DMS 273 treated with DMSO at 0.1 percent for 48 hours (cell line): ENCODE results near the gene TP63.
"Not testable (repeated sequence)": the region's sequence is repeated elsewhere in the genome, so short reads cannot be mapped to it uniquely, and the experiment has no call there.

ENCODE experiments used
- DNase-seq: peaks from one replicate; lab custom pipeline; 2025; lab: John Stamatoyannopoulos, UW

TP63 gene

DNA sequence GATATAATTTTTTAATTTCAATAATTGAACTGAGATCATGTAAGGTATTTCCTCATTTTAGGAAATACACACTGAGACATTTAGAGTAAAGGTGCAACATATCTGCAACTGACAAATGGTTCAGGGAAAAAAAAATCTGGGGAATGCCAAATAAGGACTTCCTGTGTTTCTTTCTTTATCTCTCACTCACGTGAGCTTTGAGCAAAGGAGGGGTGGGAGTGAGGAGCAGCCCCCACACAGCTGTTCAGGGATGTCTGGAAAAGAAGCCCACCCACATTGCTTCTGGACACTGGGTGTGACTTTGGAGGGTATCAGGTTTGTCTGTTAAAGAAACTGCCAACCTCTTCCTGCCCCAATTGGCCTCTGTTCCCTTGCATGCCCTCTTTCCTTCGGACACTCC is 5.6 kb upstream of the TP63 start:
- no peak for DNase-seq

DNA sequence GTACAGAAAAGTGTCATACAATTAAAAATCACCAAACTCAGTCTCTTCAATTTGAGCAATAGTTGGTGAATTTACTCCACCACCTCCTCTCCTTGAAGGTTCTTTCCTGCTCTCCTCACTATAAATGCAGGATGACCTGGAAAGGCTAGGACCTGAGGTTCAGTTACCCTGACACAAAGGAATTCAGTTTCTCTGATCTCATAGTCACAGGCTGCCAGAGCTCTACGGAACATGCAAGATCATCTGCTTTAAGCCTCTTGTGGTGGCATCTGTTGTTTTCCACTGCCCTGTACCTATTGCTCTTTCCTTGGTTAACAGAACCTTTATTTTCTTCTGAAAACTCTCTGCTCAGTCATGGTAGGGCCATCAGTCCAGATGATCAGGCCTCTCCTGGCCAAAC is 4.9 kb upstream of the TP63 start:
- DNase-seq, result no peak

DNA sequence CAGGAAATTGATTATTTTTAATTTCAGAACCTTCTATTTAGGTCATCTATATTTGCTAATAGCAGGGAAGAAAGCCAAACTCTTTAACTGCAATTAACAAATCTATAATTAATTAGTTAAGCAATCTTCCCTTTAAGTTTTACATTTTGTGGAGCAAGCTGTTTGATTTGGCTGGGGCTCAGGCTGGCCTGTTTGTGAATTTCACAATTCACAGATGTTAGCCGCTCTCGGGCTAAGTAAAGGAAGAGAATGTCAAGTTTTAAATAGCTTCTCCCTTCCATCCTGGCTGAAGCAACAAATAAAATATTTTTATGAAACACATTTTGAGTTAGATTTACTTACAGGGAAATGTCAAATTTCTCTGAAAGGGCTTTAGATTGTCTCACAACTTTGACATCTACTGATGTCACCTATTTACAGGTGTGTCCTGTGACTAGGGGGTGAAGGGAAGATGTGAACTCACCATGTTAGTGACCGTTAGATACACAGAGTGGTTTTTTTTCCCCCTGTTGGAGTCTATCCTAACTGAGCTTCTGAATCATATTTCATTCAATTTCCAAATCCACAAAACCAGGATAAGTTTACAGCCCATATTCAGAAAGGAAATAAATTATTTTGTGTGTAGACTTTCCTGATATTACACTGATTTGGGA is 1.3 kb upstream of the TP63 start:
- DNase-seq, result no peak

DNA sequence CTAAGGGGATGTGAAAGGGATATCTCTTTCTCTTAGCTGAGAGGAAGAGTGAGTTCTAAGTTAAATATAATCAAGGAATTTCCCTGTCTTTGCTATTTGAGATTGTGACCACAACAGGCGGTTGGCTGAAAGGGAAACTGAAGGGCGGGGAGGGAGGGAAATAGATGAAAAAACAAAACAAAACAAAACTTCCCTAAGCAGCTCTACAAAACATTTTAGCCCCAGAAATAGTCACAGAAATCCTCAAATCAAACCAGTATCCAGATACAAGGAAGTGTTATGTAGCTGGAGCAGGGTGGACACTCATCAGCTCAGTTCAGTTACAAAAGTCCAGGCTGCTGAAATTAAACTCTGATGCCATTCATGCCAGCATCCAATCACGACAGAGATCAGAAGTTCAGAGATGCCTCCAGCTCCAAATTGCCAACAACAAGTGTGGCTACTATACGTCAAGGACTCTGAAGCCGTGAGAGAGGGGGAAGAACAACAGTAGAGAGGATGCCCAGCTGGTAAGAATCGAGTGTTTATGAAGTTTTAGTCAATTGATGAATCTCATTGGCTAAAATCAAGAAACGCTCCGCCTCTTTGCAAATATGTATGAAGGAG is 319 bp upstream of the TP63 start:
- no peak for DNase-seq

DNA sequence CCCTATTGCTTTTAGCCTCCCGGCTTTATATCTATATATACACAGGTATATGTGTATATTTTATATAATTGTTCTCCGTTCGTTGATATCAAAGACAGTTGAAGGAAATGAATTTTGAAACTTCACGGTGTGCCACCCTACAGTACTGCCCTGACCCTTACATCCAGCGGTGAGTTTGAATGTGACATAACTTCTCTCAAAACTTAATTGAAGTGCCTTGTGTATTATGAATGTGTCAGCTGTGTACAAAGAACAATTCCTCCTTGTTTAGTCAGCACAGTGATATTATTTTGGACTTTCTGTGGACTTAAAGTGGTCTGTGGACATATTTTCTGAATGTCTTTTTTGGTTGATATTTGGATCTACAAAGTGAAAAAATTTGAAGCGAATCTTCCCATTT is 220 bp downstream of the TP63 start:
- DNase-seq, result no peak

DNA sequence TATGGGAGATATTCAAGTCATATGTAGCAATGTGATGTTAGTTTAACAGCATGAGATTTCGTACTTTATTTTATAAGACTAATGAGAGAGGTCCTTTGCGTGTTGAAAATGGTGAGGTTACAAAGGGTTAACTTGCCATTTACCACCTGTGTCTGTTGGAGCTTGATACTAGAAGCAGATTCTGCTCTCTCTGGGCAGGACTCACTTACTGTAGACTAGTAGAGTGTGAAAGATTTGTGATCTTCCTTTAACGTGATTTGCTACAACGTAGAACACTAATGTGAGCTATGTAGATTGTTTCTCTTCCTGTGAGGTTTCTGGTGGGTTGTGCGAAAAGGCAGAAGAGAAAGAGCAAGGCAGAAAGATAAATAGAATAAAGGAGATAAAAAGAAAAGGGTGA is 1.1 kb downstream of the TP63 start:
- DNase-seq, result no peak

DNA sequence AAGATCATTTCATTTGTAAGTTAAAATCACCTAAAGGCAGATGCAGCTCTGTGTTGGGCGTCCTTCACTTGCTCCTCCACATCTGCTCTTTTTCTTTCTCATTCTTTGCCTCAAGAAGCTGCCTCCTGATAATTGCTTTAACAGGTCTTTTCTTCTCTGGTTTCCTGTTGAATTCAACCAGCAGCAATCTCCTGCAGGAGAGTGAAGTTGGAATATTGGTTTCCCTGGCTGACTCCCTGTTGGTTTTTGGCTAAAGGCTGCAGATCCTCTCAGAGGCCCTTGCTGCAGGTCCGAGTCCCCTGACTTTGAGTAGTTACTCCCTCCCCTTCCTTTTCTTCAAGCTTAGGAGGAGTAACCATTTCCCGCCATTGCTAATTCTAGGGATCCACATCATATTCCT is 4.2 kb downstream of the TP63 start:
- no peak for DNase-seq

DNA sequence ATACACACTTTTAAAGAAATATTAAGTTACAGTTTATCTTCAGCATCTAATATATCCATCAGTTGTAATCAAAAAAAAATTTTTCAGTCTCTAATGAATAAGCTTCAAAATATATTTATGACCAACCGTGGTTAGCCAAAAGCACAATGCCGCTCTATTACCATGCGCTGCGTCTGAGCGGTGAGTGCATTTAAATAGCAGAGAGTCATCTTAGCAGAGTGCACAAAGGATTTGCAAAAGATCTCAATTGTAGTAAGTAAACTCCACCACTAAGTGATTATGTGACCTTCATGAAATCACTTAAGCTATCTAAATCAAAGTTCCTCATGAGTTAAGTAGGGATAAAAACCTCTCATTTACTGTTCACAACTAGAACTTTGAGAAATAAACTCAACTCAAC is 4.9 kb downstream of the TP63 start:
- no peak for DNase-seq

DNA sequence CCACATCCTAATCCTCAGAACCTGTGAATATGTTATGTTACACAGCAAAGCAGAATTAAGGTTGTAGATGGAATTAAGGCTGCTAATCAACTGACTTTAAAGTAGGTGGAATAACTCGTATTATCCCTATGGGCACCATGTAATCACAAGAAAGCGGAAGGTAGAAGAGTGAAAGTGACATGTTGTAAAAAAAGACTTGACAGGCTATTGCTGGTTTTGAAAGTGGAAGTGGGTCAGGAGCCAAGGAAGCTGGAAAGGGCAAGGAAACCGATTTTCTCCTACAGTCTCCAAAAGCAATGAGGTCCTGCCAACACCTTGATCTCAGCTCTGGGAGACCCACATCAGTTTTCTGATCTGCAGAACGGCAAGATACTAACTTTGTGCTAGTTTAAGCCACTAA is 6.6 kb downstream of the TP63 start:
- DNase-seq, result no peak

DNA sequence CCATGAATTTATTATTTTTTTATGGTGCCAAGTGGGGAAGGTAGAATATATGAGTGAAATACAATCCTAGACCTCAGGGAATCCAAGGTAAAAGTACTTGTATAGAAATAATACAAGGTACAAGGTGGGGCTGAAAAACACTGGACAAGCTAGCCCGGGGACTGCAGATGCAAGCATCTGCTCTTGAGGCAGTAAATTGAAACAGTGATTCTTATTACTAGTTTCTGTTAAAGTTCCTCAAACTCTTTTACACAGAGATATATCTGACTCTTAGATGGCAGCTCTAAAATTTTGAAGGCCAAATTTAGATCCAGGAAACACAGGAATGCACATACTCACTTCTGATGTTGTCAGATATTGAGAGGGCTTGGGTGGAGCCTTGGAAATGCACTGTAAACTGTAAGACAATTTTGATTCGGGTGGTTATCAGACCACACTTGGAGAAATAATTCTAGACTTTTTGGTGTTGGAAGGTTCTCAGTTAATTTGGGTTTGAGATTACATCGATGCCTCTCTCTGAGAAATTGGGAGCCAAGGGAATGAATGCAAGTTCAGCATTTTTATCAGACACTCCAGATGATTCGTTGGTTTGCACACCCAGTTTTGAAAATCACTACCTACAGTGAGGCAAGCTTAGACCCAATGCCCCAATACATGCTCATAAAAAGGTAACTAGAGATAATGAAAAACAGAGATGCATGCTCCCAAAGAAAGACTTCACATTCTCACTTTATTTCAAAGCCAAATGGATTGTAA is 7.3 kb downstream of the TP63 start:
- no peak for DNase-seq

DNA sequence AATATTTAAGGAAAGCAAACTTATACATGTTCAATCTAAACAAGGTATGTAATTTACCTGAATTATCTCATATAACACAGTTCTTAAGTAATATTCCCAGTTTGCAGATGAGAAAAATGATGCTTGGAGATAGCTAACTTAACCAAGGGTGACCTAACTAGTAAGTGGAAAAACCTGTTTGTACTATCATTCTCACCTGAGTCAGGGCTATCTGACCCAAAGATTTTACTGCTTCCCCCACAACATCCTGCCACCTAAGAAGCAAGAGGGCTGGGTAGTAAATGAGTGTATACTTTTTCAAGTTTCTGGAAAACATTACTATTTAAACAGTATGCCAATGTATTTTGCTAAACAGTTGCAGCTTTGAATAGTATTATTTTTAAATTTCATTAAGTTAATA is 10.6 kb downstream of the TP63 start:
- no peak for DNase-seq

DNA sequence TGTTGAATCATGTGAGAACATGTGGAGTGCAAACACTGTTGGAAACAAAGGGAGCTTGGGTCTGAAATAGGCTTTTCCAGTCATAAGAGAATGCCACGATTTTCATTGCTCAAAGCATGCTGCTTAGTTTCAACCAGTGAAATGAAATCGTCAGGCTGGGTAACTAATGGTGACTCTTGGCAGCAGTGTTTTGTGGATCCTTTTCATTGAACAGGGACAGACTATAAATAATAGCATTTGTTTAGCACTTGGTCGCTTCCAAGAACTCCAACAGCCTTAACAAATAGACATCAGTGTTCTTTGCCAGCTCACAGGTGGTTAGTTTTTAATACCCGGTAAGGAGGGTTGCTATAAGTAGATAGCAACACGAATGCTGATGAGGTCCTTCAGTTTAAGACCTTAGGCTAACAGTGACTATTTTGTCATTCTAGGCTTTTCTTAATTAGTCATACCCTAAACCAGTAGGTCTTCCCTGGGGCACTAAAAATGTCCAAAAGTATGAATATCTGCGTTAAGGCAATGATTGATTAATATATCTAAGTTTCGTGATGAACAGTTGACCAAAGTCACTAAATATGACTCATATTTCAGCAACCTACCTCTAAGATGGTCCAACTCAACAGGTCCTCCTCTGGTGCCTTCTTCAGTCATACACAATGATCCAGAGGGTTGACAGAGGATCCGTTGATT is 15.8 kb downstream of the TP63 start:
- no peak for DNase-seq

DNA sequence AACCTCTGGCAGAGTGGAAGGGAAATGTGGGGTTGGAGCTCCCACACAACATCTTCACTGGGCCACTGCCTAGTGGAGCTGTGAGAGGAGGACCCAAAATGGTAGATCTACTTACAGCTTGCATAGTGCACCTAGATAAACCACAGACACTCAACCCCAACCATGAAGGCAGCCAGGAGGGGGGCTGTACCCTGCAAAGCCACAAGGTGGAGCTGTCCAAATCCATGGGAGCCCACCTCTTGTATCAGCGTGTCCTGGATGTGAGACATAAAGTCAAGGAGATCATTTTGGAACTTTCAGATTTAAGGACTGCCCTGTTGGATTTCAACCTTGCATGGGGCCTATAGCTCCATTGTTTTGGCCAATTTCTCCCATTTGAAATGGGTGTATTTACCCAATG is 20.9 kb downstream of the TP63 start:
- no peak for DNase-seq

DNA sequence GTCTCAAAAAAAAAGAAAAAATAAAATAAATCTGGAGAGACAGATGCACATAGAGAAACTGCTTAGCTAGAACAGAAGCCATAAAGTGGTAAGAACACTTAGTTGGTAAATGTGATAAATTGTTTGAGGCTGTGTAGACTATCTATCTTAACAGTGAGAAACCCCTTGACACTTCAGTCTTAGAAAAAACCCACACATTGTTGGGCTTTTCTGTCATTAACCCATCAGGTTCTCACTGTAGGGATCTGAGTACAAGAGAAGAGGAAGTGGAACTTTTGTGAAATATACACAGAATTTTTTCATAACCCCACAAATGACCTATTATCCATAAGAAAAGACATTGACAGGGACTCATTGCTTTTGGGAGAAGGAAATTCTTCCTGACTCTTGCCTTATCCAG is 24.4 kb downstream of the TP63 start:
- DNase-seq, result no peak

DNA sequence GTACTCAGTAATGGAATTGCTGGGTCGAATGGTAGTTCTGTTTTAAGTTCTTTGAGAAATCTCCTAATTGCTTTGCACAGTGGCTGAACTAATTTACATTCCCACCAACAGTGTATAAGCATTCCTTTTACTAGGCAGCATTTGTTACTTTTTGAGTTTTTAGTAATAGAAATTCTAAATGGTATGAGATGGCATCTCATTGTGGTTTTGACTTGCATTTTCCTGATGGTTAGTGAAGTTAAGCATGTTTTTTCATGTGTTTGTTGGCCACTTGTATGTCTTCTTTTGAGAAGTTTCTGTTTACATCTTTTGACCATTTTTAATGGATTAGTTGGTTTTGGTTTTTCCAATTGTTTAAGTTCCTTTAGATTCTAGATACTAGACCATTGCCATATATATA is 28.4 kb downstream of the TP63 start:
- no peak for DNase-seq

DNA sequence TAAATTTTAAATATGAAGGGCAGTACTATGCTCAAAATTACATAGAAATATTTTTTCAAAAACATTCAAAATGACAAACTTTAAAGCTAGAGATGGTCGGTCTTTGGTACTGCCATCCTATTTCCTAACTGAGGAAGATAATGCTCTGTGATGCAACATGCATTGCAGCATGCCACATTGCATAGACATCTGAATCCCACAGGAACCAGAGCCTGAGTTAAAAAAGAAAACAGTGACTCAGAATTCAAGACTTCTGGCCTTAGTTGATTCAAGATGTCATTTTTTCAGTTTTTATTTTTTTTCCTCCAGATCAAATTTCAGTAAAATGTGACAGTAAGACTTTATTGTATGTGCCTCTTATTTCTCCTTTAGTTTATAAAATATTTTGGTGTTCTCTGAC is 33.1 kb downstream of the TP63 start:
- no peak for DNase-seq

DNA sequence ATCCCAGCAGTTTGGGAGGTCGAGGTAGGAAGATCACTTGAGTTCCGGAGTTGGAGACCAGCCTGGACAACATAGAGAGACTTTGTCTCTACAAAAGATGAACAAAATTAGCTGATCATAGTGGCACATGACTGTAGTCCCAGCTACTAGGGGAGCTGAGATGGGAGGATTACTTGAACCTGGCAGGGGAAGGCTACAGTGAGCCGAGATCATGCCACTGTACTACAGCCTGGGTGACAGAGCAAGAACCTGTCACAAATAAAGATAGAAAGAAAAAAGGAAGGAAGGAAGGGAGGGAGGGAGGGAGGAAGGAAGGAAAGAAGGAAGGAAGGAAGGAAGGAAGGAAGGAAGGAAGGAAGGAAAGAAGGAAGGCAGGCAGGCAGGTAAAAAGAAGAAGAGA is 41.2 kb downstream of the TP63 start:
- DNase-seq, result not testable (repeated sequence)

DNA sequence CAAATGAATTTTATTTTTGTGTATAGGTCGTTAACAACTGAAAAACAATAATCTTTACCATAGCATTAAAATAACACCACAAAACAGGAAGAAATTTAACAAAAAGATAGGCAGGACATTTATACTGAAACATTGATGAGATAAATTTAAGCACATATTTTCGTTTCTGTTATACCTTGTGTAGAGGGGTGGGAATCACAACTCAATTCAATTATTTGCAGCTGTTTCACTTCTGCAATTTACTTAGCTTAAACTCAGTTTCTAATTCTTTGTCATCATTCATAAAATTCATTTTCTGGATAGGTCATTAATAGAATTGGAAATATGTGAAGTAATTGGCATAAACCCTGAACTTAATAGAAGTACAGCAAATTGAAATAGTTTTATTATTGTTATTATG is 42.3 kb downstream of the TP63 start:
- no peak for DNase-seq

DNA sequence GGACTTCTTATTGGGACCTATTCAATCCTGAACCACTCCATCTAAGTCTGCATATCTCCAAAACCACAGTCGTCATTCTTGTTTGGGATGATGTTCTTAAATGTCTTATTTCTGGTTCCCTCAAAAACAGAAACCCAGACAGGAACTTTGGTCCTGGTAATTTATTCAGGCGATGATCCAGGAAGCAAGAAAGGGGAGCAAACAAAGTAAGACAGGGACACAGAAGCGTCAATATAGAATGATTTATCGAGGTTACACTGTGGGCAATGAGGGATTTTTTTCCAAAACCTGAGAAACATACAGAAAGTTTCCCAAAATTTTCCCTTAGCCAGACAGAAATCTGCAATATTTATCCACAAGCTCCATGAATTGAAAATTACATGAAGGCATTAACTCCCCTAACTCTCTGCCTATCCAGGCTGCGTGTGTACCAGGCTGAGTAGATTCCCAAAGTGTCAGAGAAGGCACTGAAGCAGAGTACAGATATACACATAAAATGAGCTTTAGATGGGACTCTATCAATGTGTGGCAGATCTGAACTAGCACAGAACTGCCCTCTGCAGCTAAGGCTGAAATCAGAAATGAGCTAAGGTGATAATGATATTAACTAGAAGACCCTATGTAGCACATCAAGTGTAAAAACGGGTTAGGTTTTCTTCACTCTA is 43.2 kb downstream of the TP63 start:
- DNase-seq, result no peak

DNA sequence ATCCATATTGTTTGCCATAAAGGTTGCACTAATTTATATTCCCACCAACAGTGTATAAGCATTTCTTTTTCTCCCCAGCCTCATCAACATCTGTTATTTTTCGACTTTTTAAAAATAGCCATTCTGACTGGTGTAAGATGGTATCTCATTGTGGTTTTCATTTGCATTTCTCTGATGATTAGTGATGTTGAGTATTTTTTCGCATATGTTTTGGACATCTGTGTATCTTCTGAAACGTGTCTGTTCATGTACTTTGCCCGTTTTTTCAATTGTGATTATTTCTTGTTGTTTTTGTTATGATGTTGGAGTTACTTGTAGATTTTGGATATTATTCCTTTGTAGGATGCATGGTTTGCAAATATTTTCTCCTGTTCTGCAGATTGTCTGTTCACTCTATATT is 46.5 kb downstream of the TP63 start:
- peak; percentile 8 for DNase-seq

DNA sequence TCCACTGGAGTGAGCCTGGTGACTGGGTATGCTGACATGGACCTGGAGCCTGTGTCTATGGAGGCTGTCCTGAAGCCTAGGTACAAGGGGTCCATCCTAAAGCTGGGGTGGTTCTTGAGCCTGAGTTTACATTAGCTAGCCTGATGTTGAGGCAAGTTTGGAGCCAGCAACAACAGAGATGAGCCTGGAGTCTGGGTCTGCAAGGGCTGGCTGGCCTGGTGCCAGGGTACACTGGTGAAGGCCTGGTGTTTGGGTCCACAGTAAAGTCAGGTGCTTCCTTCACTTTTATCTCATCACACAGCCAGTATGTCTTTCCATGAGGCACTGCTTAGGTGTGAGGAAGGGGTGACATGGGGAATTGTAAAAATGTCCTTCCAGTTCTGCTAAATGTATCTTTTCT is 49.5 kb downstream of the TP63 start:
- DNase-seq, result no peak

DNA sequence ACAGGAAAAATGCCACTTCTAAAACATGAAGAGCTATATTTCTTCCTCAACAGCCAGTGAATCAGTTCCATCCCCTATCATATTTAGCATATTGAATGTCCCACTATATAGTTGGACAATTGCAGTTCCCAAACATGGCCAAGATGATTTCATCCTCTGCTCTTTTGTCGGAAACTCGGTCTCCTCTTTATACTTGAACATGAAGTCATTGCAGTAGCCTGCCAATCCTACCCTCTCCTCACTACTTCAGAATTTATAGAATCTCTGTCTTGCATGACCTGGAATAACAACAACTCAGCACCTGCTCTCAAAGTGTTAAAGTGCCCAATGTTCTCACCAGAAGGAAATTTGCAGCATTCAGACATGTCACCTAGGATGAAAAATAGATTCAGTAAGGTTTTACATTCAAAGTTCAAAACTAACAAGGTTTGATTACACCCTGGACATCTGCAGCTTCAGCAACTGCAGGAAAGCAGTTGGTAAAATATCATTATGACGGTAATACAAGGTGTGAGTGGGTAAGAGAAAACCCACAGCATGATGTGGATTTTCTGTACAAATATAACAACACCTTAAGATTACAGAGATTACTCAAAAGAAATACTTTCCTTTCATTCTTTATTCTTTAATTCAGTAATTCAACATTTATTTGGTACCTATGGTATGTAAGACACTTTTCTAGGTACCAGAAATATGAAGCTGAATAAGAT is 52.5 kb downstream of the TP63 start:
- no peak for DNase-seq
